Panc1 (cell line): ENCODE data around the gene ETNK2. TPM values are rescaled to one million over a fixed set of nuclear protein-coding genes. Genes with fewer than 3 reads are reported as not detected.
A peak's percentile ranks its signal among the peaks of the same experiment; 100 is the strongest.

Source experiments
- ATAC-seq: fragments of 200-7000 bp; cut with Tn5 transposase; 2 replicates; pipeline ENCODE4 v1.9.1; 2020; ENCODE audit warnings: mild to moderate bottlenecking, moderate library complexity
- BruUV-seq: library from RNA; stranded (reverse); fragments of 400-500 nt; replicated peaks from 2 replicates; lab custom pipeline; 2021; lab: Mats Ljungman, UMichigan
- CTCF ChIA-PET: fragments of 300-600 bp; sonication (Branson Sonifier 250); formaldehyde crosslinking; loops from one replicate; lab custom pipeline; 2022; ENCODE audit warnings: antibody characterized with exemption; lab: Charles Lee
- POLR2A ChIA-PET: fragments of 300-600 bp; sonication (Branson Sonifier 250); formaldehyde crosslinking; loops from one replicate; lab custom pipeline; 2022; ENCODE audit warnings: antibody characterized with exemption; lab: Charles Lee
- DNase-seq: peaks from one replicate; pipeline ENCODE4 v3.0.0-alpha.2; 2010; ENCODE audit warnings: low read depth, low spot score
- H3K27ac ChIP-seq: 2 replicates; pipeline ENCODE4 v1.5.1; 2011; ENCODE audit warnings: mild to moderate bottlenecking, low read length, inconsistent platforms
- H3K27me3 ChIP-seq: fragments of 200-500 bp; sonication (Bioruptor generic); 2 replicates; pipeline ENCODE4 v1.6.0; 2014; ENCODE audit warnings: low read length, inconsistent platforms; ENCODE audit not compliant: control insufficient read depth, insufficient read depth
- H3K36me3 ChIP-seq: fragments of 200-500 bp; sonication (Bioruptor generic); 2 replicates; pipeline ENCODE4 v1.5.1; 2014; ENCODE audit warnings: inconsistent platforms, mild to moderate bottlenecking, low read length, moderate library complexity; ENCODE audit not compliant: control insufficient read depth, insufficient read depth
- H3K4me1 ChIP-seq: 2 replicates; pipeline ENCODE4 v1.5.1; 2011; ENCODE audit warnings: inconsistent platforms, mild to moderate bottlenecking, low read length, moderate library complexity; ENCODE audit not compliant: control insufficient read depth, insufficient read depth
- H3K4me3 ChIP-seq, 2 experiments: 2 replicates each; pipeline ENCODE4 v1.5.1; 2011 to 2012; ENCODE audit warnings: low read depth in 2 of 2, low read length in 2 of 2, mild to moderate bottlenecking in 2 of 2, inconsistent platforms in 1 of 2, moderate library complexity in 1 of 2
- H3K9me3 ChIP-seq: fragments of 200-500 bp; sonication (Bioruptor generic); 2 replicates; pipeline ENCODE4 v1.5.1; 2014; ENCODE audit warnings: low read depth, mild to moderate bottlenecking, inconsistent platforms, low read length, moderate library complexity; ENCODE audit not compliant: control insufficient read depth, insufficient read depth
- CTCF ChIP-seq: fragments of 450-650 bp; IDR thresholded peaks from 2 replicates; pipeline ENCODE4 v1.5.1; 2017; ENCODE audit warnings: mild to moderate bottlenecking
- POLR2AphosphoS5 ChIP-seq: IDR thresholded peaks from 2 replicates; pipeline ENCODE4 v1.6.1; 2012; ENCODE audit warnings: mild to moderate bottlenecking, low read depth, low read length, moderate library complexity
- REST ChIP-seq, 2 experiments: IDR thresholded peaks; 2 replicates each; pipeline ENCODE4 v1.6.1; 2011 to 2012; ENCODE audit warnings: low read depth in 2 of 2, control low read depth in 1 of 2, low read length in 1 of 2, mild to moderate bottlenecking in 1 of 2, moderate library complexity in 1 of 2; ENCODE audit not compliant: insufficient read depth in 1 of 2
- SIN3A ChIP-seq: IDR thresholded peaks from 2 replicates; pipeline ENCODE4 v1.6.1; 2012; ENCODE audit warnings: low read depth, mild to moderate bottlenecking, low read length, moderate library complexity, borderline replicate concordance; ENCODE audit not compliant: insufficient read depth
- TCF7L2 ChIP-seq: IDR thresholded peaks from 2 replicates; pipeline ENCODE4 v1.6.1; 2011; ENCODE audit warnings: mild to moderate bottlenecking, low read depth, low read length, inconsistent platforms
- in situ Hi-C: cut with HindIII; loops from 2 replicates; pipeline ENCODE4 v1.10.0; 2016; ENCODE audit warnings: low sequenced_read_pairs, low pct_unique_long_range_greater_than_20kb
- intact Hi-C: fragments of 100-400 bp; cut with micrococcal nuclease; formaldehyde crosslinking; loops from one replicate; pipeline ENCODE4 v1.10.0; 2022; ENCODE audit not compliant: unreplicated experiment
- total RNA-seq: library from RNA; stranded (reverse); gene quantifications from one replicate; pipeline ENCODE4 v1.2.1, GENCODE V29; 2021; ENCODE audit not compliant: unreplicated experiment

ETNK2 gene
- total RNA-seq, 1 experiment from 2014 or later = 6.7 TPM

GRCh38 chr1:204094313-204094729, 57.5 kb downstream of the ETNK2 start:
- CTCF ChIA-PET = no interaction called here
- BruUV-seq = no TSS peak
- no peaks in the 10 kb centered on the region for H3K36me3 ChIP-seq

GRCh38 chr1:204093781-204094180, 58.1 kb downstream of the ETNK2 start:
- Histone ChIP-seq H3K4me1 (peaks cover 32% of the 10 kb centered on the region), H3K27me3 (no peaks in the 10 kb centered on the region), H3K4me3 (no peak overlapping the region), H3K27ac (peak overlapping the region; percentile 40; the same call in 1 of the 2 replicates), H3K36me3 (no peaks in the 10 kb centered on the region), H3K9me3 (no peaks in the 10 kb centered on the region)
- CTCF ChIA-PET = no interaction called here
- no TSS peak for BruUV-seq
- intact Hi-C loops (no loop called here), in situ Hi-C loops (no loop called here)
- DNase-seq (no peak), ATAC-seq (no peak)
- no peak for TF ChIP-seq SIN3A
- no peak for TF ChIP-seq TCF7L2
- no peak for TF ChIP-seq CTCF
- no peak for TF ChIP-seq POLR2AphosphoS5
- TF ChIP-seq REST (IDR thresholded peaks at IDR 0.05; ENCODE audit: insufficient read depth in 1 of 2, low read depth in 2 of 2, low read length in 1 of 2) = no peak
- POLR2A ChIA-PET = no interaction called here

More at GRCh38 chr1:204094313-204094729, 57.5 kb downstream of the ETNK2 start:
- POLR2A ChIA-PET = no interaction called here
- Histone ChIP-seq H3K27ac (no peak overlapping the region; the same call in 1 of the 2 replicates), H3K27me3 (no peaks in the 10 kb centered on the region), H3K9me3 (no peaks in the 10 kb centered on the region), H3K4me1 (peaks cover 27% of the 10 kb centered on the region), H3K4me3 (no peak overlapping the region)
- ATAC-seq (peak; percentile 31), DNase-seq (no peak)
- in situ Hi-C loops = no loop called here
- TF ChIP-seq REST (IDR thresholded peaks at IDR 0.05; ENCODE audit: insufficient read depth in 1 of 2, low read depth in 2 of 2, low read length in 1 of 2) (no peak), TCF7L2 (no peak), SIN3A (no peak), POLR2AphosphoS5 (no peak), CTCF (no peak)
- intact Hi-C loops = no loop called here
